ENCODE data around the gene PGA3. TPM values are rescaled to one million over a fixed set of nuclear protein-coding genes. Genes with fewer than 3 reads are reported as not detected.
"Not testable (repeated sequence)": the region's sequence is repeated elsewhere in the genome, so short reads cannot be mapped to it uniquely, and the experiment has no call there.

Gene PGA3
- total RNA-seq, 3 donors from 2014 or later (not counting 1 experiment from before 2014, with no cell fraction given): not detected

GRCh38 chr11:61163021-61163420 lies 40.3 kb upstream of the PGA3 start:
- no peak for TF ChIP-seq CTCF (IDR thresholded peaks at IDR 0.05)

GRCh38 chr11:61163714-61164605 lies 39.4 kb upstream of the PGA3 start:
- no peak for TF ChIP-seq CTCF (IDR thresholded peaks at IDR 0.05)
- Histone ChIP-seq H3K4me1 (ENCODE audit: control insufficient read depth, insufficient read depth, low read length) (peaks cover 29% of the 10 kb centered on the region), H3K27ac (ENCODE audit: low read length) (peak overlapping the region; percentile 66), H3K4me3 (ENCODE audit: low read length) (no peak overlapping the region), H3K36me3 (ENCODE audit: control insufficient read depth, insufficient read depth, low read length) (no peaks in the 10 kb centered on the region), H3K9me3 (ENCODE audit: control insufficient read depth, insufficient read depth, low read length) (no peaks in the 10 kb centered on the region), H3K27me3 (ENCODE audit: control insufficient read depth, insufficient read depth, low read length) (no peaks in the 10 kb centered on the region)
- no peaks in the 10 kb centered on the region for H3K36me3 Mint-ChIP-seq
- peaks cover 3 to 9% of the 10 kb centered on the region in 2 donors for H3K27me3 Mint-ChIP-seq (ENCODE audit: low read depth in 2 of 2)
- peak overlapping the region; percentile 17 for H3K4me3 Mint-ChIP-seq
- DNase-seq (peak in 1 of 2 donors; percentile 42), ATAC-seq (no peak)
- 54% methylated on average over 12 of the region's 13 CpGs for WGBS (ENCODE audit: insufficient coverage)
- no peaks in the 10 kb centered on the region for H3K9me3 Mint-ChIP-seq
- H3K4me1 Mint-ChIP-seq: peaks cover 33 to 37% of the 10 kb centered on the region in 2 donors
- intact Hi-C loops (cut with micrococcal nuclease): no loop called here
- peak overlapping the region in 1 of 2 donors; percentile 81 for H3K27ac Mint-ChIP-seq

More at GRCh38 chr11:61163021-61163420, 40.3 kb upstream of the PGA3 start:
- Histone ChIP-seq H3K4me3 (ENCODE audit: low read length) (no peak overlapping the region), H3K36me3 (ENCODE audit: control insufficient read depth, insufficient read depth, low read length) (no peaks in the 10 kb centered on the region), H3K27ac (ENCODE audit: low read length) (peak overlapping the region; percentile 48), H3K4me1 (ENCODE audit: control insufficient read depth, insufficient read depth, low read length) (peaks cover 26% of the 10 kb centered on the region), H3K9me3 (ENCODE audit: control insufficient read depth, insufficient read depth, low read length) (no peaks in the 10 kb centered on the region), H3K27me3 (ENCODE audit: control insufficient read depth, insufficient read depth, low read length) (no peaks in the 10 kb centered on the region)
- H3K27me3 Mint-ChIP-seq (ENCODE audit: low read depth in 2 of 2): peaks cover 3 to 9% of the 10 kb centered on the region in 2 donors
- DNase-seq (no peak), ATAC-seq (no peak)
- H3K9me3 Mint-ChIP-seq: no peaks in the 10 kb centered on the region
- H3K4me3 Mint-ChIP-seq: peak overlapping the region; percentile 65
- intact Hi-C loops (cut with micrococcal nuclease): no loop called here
- peaks cover 33 to 42% of the 10 kb centered on the region in 2 donors for H3K4me1 Mint-ChIP-seq
- WGBS (ENCODE audit: insufficient coverage): 96% methylated on average over 4 of the region's 4 CpGs
- no peaks in the 10 kb centered on the region for H3K36me3 Mint-ChIP-seq
- peak overlapping the region; percentile 95 to 97 for H3K27ac Mint-ChIP-seq

GRCh38 chr11:61164606-61165424 lies 38.5 kb upstream of the PGA3 start:
- Histone ChIP-seq H3K36me3 (ENCODE audit: control insufficient read depth, insufficient read depth, low read length) (no peaks in the 10 kb centered on the region), H3K27me3 (ENCODE audit: control insufficient read depth, insufficient read depth, low read length) (no peaks in the 10 kb centered on the region), H3K4me1 (ENCODE audit: control insufficient read depth, insufficient read depth, low read length) (peaks cover 29% of the 10 kb centered on the region), H3K27ac (ENCODE audit: low read length) (peak overlapping the region; percentile 54), H3K4me3 (ENCODE audit: low read length) (no peak overlapping the region), H3K9me3 (ENCODE audit: control insufficient read depth, insufficient read depth, low read length) (no peaks in the 10 kb centered on the region)
- DNase-seq (no peak), ATAC-seq (no peak)
- intact Hi-C loops (cut with micrococcal nuclease): no loop called here
- Mint-ChIP-seq H3K27me3 (ENCODE audit: low read depth in 2 of 2) (peaks cover 3 to 9% of the 10 kb centered on the region in 2 donors), H3K36me3 (no peaks in the 10 kb centered on the region), H3K27ac (peak overlapping the region in 1 of 2 donors; percentile 81), H3K9me3 (no peaks in the 10 kb centered on the region), H3K4me3 (no peak overlapping the region), H3K4me1 (peaks cover 33 to 34% of the 10 kb centered on the region in 2 donors)
- no peak for TF ChIP-seq CTCF (IDR thresholded peaks at IDR 0.05)
- 80% methylated on average over 12 of the region's 13 CpGs for WGBS (ENCODE audit: insufficient coverage)

GRCh38 chr11:61165785-61166184 lies 37.5 kb upstream of the PGA3 start:
- peaks cover 22% of the 10 kb centered on the region for H3K4me1 ChIP-seq (ENCODE audit: control insufficient read depth, insufficient read depth, low read length)
- DNase-seq; H3K9me3 Mint-ChIP-seq; H3K27ac Mint-ChIP-seq; H3K4me3 Mint-ChIP-seq; H3K27me3 Mint-ChIP-seq (ENCODE audit: low read depth in 2 of 2); H3K4me3 ChIP-seq (ENCODE audit: low read length); H3K36me3 Mint-ChIP-seq; H3K27ac ChIP-seq (ENCODE audit: low read length); H3K9me3 ChIP-seq (ENCODE audit: control insufficient read depth, insufficient read depth, low read length); ATAC-seq; H3K27me3 ChIP-seq (ENCODE audit: control insufficient read depth, insufficient read depth, low read length); H3K36me3 ChIP-seq (ENCODE audit: control insufficient read depth, insufficient read depth, low read length); intact Hi-C loops (cut with micrococcal nuclease): not testable (repeated sequence)
- H3K4me1 Mint-ChIP-seq: peaks cover 24 to 26% of the 10 kb centered on the region in 2 donors
- no CpG with 5 or more reads among the region's 7 CpGs for WGBS (ENCODE audit: insufficient coverage)

GRCh38 chr11:61166331-61166730 lies 37.0 kb upstream of the PGA3 start:
- peaks cover 23% of the 10 kb centered on the region in 2 donors for H3K4me1 Mint-ChIP-seq
- H3K36me3 ChIP-seq (ENCODE audit: control insufficient read depth, insufficient read depth, low read length); H3K27me3 Mint-ChIP-seq (ENCODE audit: low read depth in 2 of 2); DNase-seq; H3K27me3 ChIP-seq (ENCODE audit: control insufficient read depth, insufficient read depth, low read length); H3K4me3 ChIP-seq (ENCODE audit: low read length); ATAC-seq; H3K36me3 Mint-ChIP-seq; H3K4me3 Mint-ChIP-seq; H3K27ac ChIP-seq (ENCODE audit: low read length); H3K9me3 Mint-ChIP-seq; H3K27ac Mint-ChIP-seq; H3K9me3 ChIP-seq (ENCODE audit: control insufficient read depth, insufficient read depth, low read length); intact Hi-C loops (cut with micrococcal nuclease): not testable (repeated sequence)
- 96% methylated on average over 22 of the region's 31 CpGs for WGBS (ENCODE audit: insufficient coverage)
- peaks cover 20% of the 10 kb centered on the region for H3K4me1 ChIP-seq (ENCODE audit: control insufficient read depth, insufficient read depth, low read length)
